A549 (cell line): ENCODE measurements around the gene ACTL7B. TPM values are rescaled to one million over a fixed set of nuclear protein-coding genes. Genes with fewer than 3 reads are reported as not detected.
A peak's percentile ranks its signal among the peaks of the same experiment; 100 is the strongest.
"Not testable (repeated sequence)": the region's sequence is repeated elsewhere in the genome, so short reads cannot be mapped to it uniquely, and the experiment has no call there.

Experiments used
- ATAC-seq, 2 experiments: fragments of 200-7000 bp in 1 of 2; fragments of >200 bp in 1 of 2; cut with Nextera tagmentation in 1 of 2; cut with Tn5 transposase in 1 of 2; 3 replicates each; pipeline versions ENCODE4 v1.8.0 to v1.9.1; 2018 to 2020; ENCODE audit warnings: mild to moderate bottlenecking in 1 of 2, moderate library complexity in 1 of 2
- CTCF ChIA-PET: fragments of 300-600 bp; sonication (Branson Sonifier 250); formaldehyde crosslinking; extraction: SDS; loops from one replicate; lab custom pipeline; 2021; ENCODE audit warnings: antibody characterized with exemption, inconsistent platforms; lab: Yijun Ruan, JAX
- POLR2A ChIA-PET: fragments of 350-600 bp; formaldehyde crosslinking; extraction: SDS; loops from one replicate; lab custom pipeline; 2021; ENCODE audit warnings: antibody characterized with exemption, inconsistent platforms; lab: Yijun Ruan, JAX
- DNase-seq, 2 experiments: peaks; one replicate each; pipeline versions ENCODE4 v3.0.0 to v3.0.0-alpha.2; 2011 to 2016; ENCODE audit warnings: low read depth in 1 of 2, low spot score in 1 of 2
- FAIRE-seq: peaks from 2 replicates; lab custom pipeline; 2011; peaks lifted over from hg19 to GRCh38; lab: Jason Lieb, UNC
- H3K27ac ChIP-seq, 2 experiments: fragments of >200 bp; sonication (Bioruptor Twin); formaldehyde crosslinking; 3 replicates each; pipeline ENCODE4 v1.5.1; 2016 to 2017
- H3K4me1 ChIP-seq: fragments of >200 bp; sonication (Bioruptor Twin); formaldehyde crosslinking; 3 replicates; pipeline ENCODE4 v1.6.1; 2016
- H3K4me2 ChIP-seq: fragments of >200 bp; sonication (Bioruptor Twin); formaldehyde crosslinking; 3 replicates; pipeline ENCODE4 v1.6.1; 2016
- H3K4me3 ChIP-seq: fragments of >200 bp; sonication (Bioruptor Twin); formaldehyde crosslinking; 3 replicates; pipeline ENCODE4 v1.5.1; 2016
- H3K9me3 ChIP-seq: fragments of >200 bp; sonication (Bioruptor Twin); formaldehyde crosslinking; 3 replicates; pipeline ENCODE4 v1.6.1; 2016
- CHD2 ChIP-seq: fragments of 150-350 bp; IDR thresholded peaks from 2 replicates; pipeline ENCODE4 v1.6.1; 2014; ENCODE audit warnings: low read length; ENCODE audit not compliant: partially characterized antibody
- E2F6 ChIP-seq: IDR thresholded peaks from 2 replicates; pipeline ENCODE4 v1.6.1; 2012; ENCODE audit warnings: low read depth, borderline replicate concordance
- ELK1 ChIP-seq: fragments of 150-350 bp; IDR thresholded peaks from 2 replicates; pipeline ENCODE4 v1.6.1; 2014; ENCODE audit warnings: low read depth, mild to moderate bottlenecking, low read length
- EP300 ChIP-seq, 2 experiments: fragments of >200 bp; sonication (Bioruptor Twin); formaldehyde crosslinking; IDR thresholded peaks; 2 replicates in 1 of 2; 3 replicates in 1 of 2; pipeline ENCODE4 v1.6.1; 2016 to 2017
- ESRRA ChIP-seq: fragments of 150-350 bp; IDR thresholded peaks from 2 replicates; pipeline ENCODE4 v1.6.1; 2014; ENCODE audit warnings: mild to moderate bottlenecking, low read length, borderline replicate concordance
- FOSB ChIP-seq: fragments of 250-450 bp; sonication (Bioruptor Pico); IDR thresholded peaks from 2 replicates; pipeline ENCODE4 v1.5.0; 2020; ENCODE audit warnings: mild to moderate bottlenecking, moderate library complexity
- FOSL2 ChIP-seq, 2 experiments: fragments of 450-650 bp in 1 of 2; fragments of >200 bp in 1 of 2; sonication (Bioruptor Twin) in 1 of 2; formaldehyde crosslinking; IDR thresholded peaks; 2 replicates each; pipeline versions ENCODE4 v1.5.0 to v1.6.1; 2016 to 2020; ENCODE audit warnings: mild to moderate bottlenecking in 1 of 2, moderate library complexity in 1 of 2
- GATA3 ChIP-seq: IDR thresholded peaks from 2 replicates; pipeline ENCODE4 v1.6.1; 2012; ENCODE audit warnings: borderline replicate concordance
- HDAC2 ChIP-seq: fragments of 200-600 bp; sonication (generic); IDR thresholded peaks from 2 replicates; pipeline ENCODE4 v1.6.1; 2016
- HOXB5 ChIP-seq: fragments of 250-450 bp; sonication (Bioruptor Pico); IDR thresholded peaks from 2 replicates; pipeline ENCODE4 v1.5.0; 2020; ENCODE audit warnings: mild to moderate bottlenecking, moderate library complexity
- JUN ChIP-seq, 2 experiments: fragments of >200 bp; sonication (Bioruptor Twin); formaldehyde crosslinking; IDR thresholded peaks; 2 replicates in 1 of 2; 3 replicates in 1 of 2; pipeline ENCODE4 v1.6.1; 2016 to 2017
- KDM1A ChIP-seq: fragments of 200-600 bp; sonication (generic); IDR thresholded peaks from 2 replicates; pipeline ENCODE4 v1.6.1; 2016; ENCODE audit warnings: low read depth, mild to moderate bottlenecking
- MAZ ChIP-seq: fragments of 150-350 bp; IDR thresholded peaks from 2 replicates; pipeline ENCODE4 v1.6.1; 2014; ENCODE audit warnings: antibody characterized with exemption, low read depth, low read length, borderline replicate concordance
- NR3C1 ChIP-seq: fragments of >200 bp; sonication (Bioruptor Twin); formaldehyde crosslinking; IDR thresholded peaks from 3 replicates; pipeline ENCODE4 v1.6.1; 2017
- POLR2A ChIP-seq: IDR thresholded peaks from 2 replicates; pipeline ENCODE4 v1.6.1; 2012; ENCODE audit warnings: mild to moderate bottlenecking, low read length
- RAD21 ChIP-seq, 2 experiments: fragments of >200 bp in 1 of 2; sonication (Bioruptor Twin) in 1 of 2; formaldehyde crosslinking in 1 of 2; IDR thresholded peaks in 1 of 2; conservative IDR thresholded peaks in 1 of 2; 2 replicates in 1 of 2; 3 replicates in 1 of 2; pipeline ENCODE4 v1.6.1; 2012 to 2018; ENCODE audit warnings: inconsistent platforms in 1 of 2
- RARB ChIP-seq: fragments of 250-450 bp; sonication (Bioruptor Pico); IDR thresholded peaks from 2 replicates; pipeline ENCODE4 v1.8.0; 2021; ENCODE audit warnings: mild to moderate bottlenecking, moderate library complexity
- RFX5 ChIP-seq: fragments of 450-650 bp; IDR thresholded peaks from 2 replicates; pipeline ENCODE4 v1.7.1; 2014; ENCODE audit warnings: antibody characterized with exemption, mild to moderate bottlenecking, moderate library complexity
- RNF2 ChIP-seq: fragments of 200-600 bp; sonication (generic); IDR thresholded peaks from 2 replicates; pipeline ENCODE4 v1.6.1; 2016; ENCODE audit warnings: low read depth, mild to moderate bottlenecking, antibody characterized with exemption, moderate library complexity, borderline replicate concordance
- TFCP2L1 ChIP-seq: fragments of 250-450 bp; sonication (Bioruptor Pico); IDR thresholded peaks from 2 replicates; pipeline ENCODE4 v1.5.0; 2021; ENCODE audit warnings: mild to moderate bottlenecking
- ZC3H11A ChIP-seq: fragments of 450-650 bp; IDR thresholded peaks from 2 replicates; pipeline ENCODE4 v1.6.1; 2014; ENCODE audit warnings: antibody characterized with exemption, mild to moderate bottlenecking
- WGBS: methylation state at CpG from one replicate; pipeline ENCODE4 v1.1.6; 2017; ENCODE audit errors: missing lambda C conversion rate; 5-methylcytosine and 5-hydroxymethylcytosine counted together
- polyA plus RNA-seq, 4 experiments: library from polyadenylated mRNA; depleted of rRNA in 3 of 4; stranded (reverse); fragments of >200 nt; fragmentation: RNase III in 1 of 4; extraction: RNeasy Plus Mini Kit Qiagen cat#74134 plus additional on column Dnase treatment in 1 of 4; gene quantifications; 2 replicates in 3 of 4; 3 replicates in 1 of 4; pipeline ENCODE4 v1.2.3, GENCODE V29; 2011 to 2017
- TF ChIP-seq, protein P1 (sequence below): fragments of >200 bp; sonication (Bioruptor Twin); formaldehyde crosslinking; IDR thresholded peaks from 3 replicates; pipeline ENCODE4 v1.6.1; 2016

The ACTL7B gene
- polyA plus RNA-seq, 2 of the 4 experiments (the other 2 are of a cell fraction): not detected

DNA sequence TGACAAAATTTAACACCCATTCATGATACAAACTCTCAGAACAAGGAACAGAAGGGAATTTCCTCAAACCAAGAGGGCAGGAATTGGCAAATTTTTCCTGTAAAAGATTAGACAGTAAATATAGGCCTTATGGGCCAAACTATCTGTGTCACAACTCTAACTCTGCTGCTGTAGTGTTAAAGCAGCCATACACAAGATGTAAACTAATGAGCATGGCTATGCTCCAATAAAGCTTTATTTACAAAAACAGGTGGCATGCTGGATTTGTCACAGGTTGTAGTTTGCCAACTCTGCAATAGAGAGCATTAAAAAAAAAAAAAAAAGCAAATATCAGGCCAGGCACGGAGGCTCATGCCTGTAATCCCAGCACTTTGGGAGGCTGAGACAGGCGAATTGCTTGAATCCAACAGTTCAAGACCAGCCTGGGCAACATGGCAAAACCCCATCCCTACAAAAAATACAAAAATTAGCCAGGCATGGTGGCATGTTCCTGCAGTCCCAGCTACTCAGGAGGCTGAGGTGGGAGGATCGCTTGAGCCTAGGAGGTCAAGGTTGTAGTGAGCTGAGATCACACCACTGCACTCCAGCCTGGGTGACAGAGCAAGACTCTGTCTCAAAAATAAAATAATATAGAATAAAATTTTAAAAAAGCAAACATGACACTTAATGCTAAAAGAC lies 30.9 kb upstream of the ACTL7B start:
- FAIRE-seq, H3K9me3 ChIP-seq, ATAC-seq, H3K4me3 ChIP-seq, POLR2A ChIA-PET, DNase-seq: not testable (repeated sequence)
- Histone ChIP-seq H3K4me1 (peaks cover 23% of the 10 kb centered on the region), H3K4me2 (peak overlapping the region; percentile 46; the same call in 1 of the 3 replicates), H3K27ac (peak overlapping the region; percentile 57 to 74; a peak in 5 of 6 replicates)
- CTCF ChIA-PET: interaction anchor here (0.7 to 2.5 kb wide), 3 partner anchors 13 to 40 kb away, joined by 3 to 7 read pairs (median 3); no protein-coding TSS in a partner anchor
- WGBS: 87% methylated on average over 3 of the region's 3 CpGs

DNA sequence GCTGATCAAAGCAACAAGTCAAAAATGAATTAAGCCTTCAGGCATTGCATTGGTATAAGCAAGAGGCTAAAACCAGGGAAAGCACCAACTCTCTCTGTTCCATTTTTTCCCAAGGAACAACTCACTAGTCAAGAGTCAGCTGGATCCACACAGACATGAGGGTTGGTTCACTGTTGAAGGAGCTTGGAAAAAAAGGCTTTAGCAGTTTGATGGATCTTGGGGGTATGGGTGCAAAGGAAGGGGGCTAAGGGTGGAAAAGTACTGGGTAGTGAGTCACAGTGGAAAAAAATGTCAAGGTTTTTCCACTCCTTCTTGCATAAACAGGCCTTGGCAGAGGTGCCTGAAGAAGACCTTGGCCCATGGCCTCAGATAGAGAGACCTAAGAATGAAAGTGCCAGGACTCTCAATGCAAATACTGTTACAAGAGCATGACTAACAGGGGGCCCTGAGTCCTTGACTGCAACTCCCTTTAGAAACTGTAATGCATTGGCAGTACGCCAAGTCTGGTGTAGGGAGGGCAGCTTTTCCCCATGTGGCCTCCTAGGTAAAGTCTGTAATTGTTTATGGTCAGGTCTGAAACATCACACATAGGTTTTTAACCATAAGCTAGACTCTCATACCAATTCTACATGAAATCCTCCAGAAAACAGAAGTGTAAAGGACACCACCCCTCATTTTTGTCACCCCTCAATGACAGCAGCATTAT lies 30.0 kb upstream of the ACTL7B start:
- H3K4me3 ChIP-seq: no peak overlapping the region
- TF ChIP-seq FOSL2 (IDR thresholded peaks at IDR 0.05) (0 out of 2 replicates have a peak, but pooled peaks have one; percentile 27), FOSL2 (CRISPR knock-in tag; IDR thresholded peaks at IDR 0.05) (peak; percentile 43), RFX5 (no peak), RARB (CRISPR knock-in tag) (no peak)
- no peaks in the 10 kb centered on the region for H3K9me3 ChIP-seq
- DNase-seq (peak; percentile 52 to 71), FAIRE-seq (no peak), ATAC-seq (peak; percentile 84 to 86)
- peak overlapping the region; percentile 46 for H3K4me2 ChIP-seq
- POLR2A ChIA-PET: no interaction called here
- peak overlapping the region; percentile 57 to 74; a peak in 5 of 6 replicates for H3K27ac ChIP-seq
- CTCF ChIA-PET: interaction anchor here (2.5 kb wide), 1 partner anchor 14 kb away, joined by 7 read pairs; no protein-coding TSS in a partner anchor
- peaks cover 23% of the 10 kb centered on the region for H3K4me1 ChIP-seq
- 46% methylated on average over 1 of the region's 1 CpG for WGBS

- TF ChIP-seq HOXB5 (no peak), EP300 (IDR thresholded peaks at IDR 0.05) (no peak), ESRRA (no peak), ELK1 (no peak), FOSL2 (IDR thresholded peaks at IDR 0.05) (no peak), FOSL2 (CRISPR knock-in tag; IDR thresholded peaks at IDR 0.05) (no peak), NR3C1 (no peak), ZC3H11A (no peak), CHD2 (no peak), RNF2 (no peak), TFCP2L1 (CRISPR knock-in tag) (no peak), JUN (IDR thresholded peaks at IDR 0.05) (no peak), RAD21 (conservative IDR thresholded peaks at IDR 0.05 in 1 of 2, IDR thresholded peaks at IDR 0.05 in 1 of 2) (no peak), FOSB (CRISPR knock-in tag) (no peak), E2F6 (no peak), MAZ (no peak), KDM1A (no peak), POLR2A (no peak), HDAC2 (no peak), GATA3 (no peak)
- TF ChIP-seq, protein P1, sequence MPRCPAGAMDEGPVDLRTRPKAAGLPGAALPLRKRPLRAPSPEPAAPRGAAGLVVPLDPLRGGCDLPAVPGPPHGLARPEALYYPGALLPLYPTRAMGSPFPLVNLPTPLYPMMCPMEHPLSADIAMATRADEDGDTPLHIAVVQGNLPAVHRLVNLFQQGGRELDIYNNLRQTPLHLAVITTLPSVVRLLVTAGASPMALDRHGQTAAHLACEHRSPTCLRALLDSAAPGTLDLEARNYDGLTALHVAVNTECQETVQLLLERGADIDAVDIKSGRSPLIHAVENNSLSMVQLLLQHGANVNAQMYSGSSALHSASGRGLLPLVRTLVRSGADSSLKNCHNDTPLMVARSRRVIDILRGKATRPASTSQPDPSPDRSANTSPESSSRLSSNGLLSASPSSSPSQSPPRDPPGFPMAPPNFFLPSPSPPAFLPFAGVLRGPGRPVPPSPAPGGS: no peak
- CTCF ChIA-PET: interaction anchor here (0.6 to 1.6 kb wide), 3 partner anchors 9 to 38 kb away, joined by 3 to 4 read pairs (median 3); no protein-coding TSS in a partner anchor
- no peaks in the 10 kb centered on the region for H3K9me3 ChIP-seq
- POLR2A ChIA-PET: no interaction called here
- H3K4me3 ChIP-seq: no peak overlapping the region
- WGBS: 92% methylated on average over 3 of the region's 3 CpGs
- ATAC-seq: no peak
- H3K27ac ChIP-seq: no peak overlapping the region
- H3K4me2 ChIP-seq: no peak overlapping the region
- no peak for DNase-seq
- no peak for FAIRE-seq
- peaks cover 23% of the 10 kb centered on the region for H3K4me1 ChIP-seq
These were observed 28.9 kb upstream of the ACTL7B start for GRCh38 chr9:108884701-108885100.
